Measurements from ENCODE around the gene ATP6V0C.

Gene ATP6V0C

GRCh38 chr16:2520784-2521531 is 7.2 kb downstream of the ATP6V0C start:
- TF ChIP-seq, protein P1, sequence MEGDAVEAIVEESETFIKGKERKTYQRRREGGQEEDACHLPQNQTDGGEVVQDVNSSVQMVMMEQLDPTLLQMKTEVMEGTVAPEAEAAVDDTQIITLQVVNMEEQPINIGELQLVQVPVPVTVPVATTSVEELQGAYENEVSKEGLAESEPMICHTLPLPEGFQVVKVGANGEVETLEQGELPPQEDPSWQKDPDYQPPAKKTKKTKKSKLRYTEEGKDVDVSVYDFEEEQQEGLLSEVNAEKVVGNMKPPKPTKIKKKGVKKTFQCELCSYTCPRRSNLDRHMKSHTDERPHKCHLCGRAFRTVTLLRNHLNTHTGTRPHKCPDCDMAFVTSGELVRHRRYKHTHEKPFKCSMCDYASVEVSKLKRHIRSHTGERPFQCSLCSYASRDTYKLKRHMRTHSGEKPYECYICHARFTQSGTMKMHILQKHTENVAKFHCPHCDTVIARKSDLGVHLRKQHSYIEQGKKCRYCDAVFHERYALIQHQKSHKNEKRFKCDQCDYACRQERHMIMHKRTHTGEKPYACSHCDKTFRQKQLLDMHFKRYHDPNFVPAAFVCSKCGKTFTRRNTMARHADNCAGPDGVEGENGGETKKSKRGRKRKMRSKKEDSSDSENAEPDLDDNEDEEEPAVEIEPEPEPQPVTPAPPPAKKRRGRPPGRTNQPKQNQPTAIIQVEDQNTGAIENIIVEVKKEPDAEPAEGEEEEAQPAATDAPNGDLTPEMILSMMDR (IDR thresholded peaks at IDR 0.05; ENCODE audit: low read depth, low read length, missing control alignments): no peak
- DNase-seq (ENCODE audit: low read depth): no peak
- peak overlapping the region; percentile 72 for H3K4me3 ChIP-seq (ENCODE audit: low read depth, low read length)

GRCh38 chr16:2523801-2524231 is 10.1 kb downstream of the ATP6V0C start:
- H3K4me3 ChIP-seq (ENCODE audit: low read depth, low read length): no peak overlapping the region
- TF ChIP-seq, protein P1 (IDR thresholded peaks at IDR 0.05; ENCODE audit: low read depth, low read length, missing control alignments): no peak
- no peak for DNase-seq (ENCODE audit: low read depth)

- DNase-seq (ENCODE audit: low read depth): no peak
- H3K4me3 ChIP-seq (ENCODE audit: low read depth, low read length): no peak overlapping the region
- TF ChIP-seq, protein P1 (IDR thresholded peaks at IDR 0.05; ENCODE audit: low read depth, low read length, missing control alignments): no peak
These were observed 10.7 kb downstream of the ATP6V0C start for GRCh38 chr16:2524339-2524938.

GRCh38 chr16:2526135-2526534 is 12.4 kb downstream of the ATP6V0C start:
- DNase-seq (ENCODE audit: low read depth): no peak
- TF ChIP-seq, protein P1 (IDR thresholded peaks at IDR 0.05; ENCODE audit: low read depth, low read length, missing control alignments): no peak
- no peak overlapping the region for H3K4me3 ChIP-seq (ENCODE audit: low read depth, low read length)

DNA sequence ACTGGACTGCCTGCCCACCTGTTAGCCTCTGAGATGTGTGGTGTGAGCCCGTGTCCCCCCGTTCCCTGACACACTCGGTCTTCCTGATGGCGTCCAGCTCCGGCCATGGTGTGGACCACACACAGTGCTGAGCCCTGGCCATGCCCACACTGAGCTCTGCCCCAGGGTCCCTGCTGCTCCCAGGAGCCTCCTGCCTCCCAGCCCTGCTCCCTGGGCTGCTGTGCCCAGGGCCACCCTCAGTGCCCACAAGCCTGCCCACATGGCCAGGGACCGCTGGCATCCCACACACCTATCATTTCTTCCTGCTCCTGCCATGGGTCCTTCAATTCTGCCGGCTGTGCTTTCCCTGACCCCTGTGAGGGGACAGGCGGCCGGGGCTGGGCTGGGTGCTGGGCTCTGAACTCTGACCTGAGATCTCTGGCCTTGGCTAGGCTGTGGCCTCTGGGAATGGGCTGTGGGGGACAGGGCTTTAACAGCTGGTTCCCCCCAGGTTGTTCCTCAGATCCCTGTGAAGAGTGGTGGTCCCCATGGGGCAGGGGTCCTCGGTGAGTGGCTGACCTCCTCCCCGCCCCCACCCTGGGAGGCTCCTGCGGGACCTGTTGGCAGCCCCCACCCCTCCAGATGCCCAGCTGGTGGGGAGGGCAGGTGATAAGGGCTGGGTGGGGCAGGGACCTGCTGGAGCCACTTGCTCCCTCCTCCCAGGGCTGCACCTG is 13.5 kb downstream of the ATP6V0C start:
- no peak overlapping the region for H3K4me3 ChIP-seq (ENCODE audit: low read depth, low read length)
- DNase-seq (ENCODE audit: low read depth): no peak
- TF ChIP-seq, protein P1 (IDR thresholded peaks at IDR 0.05; ENCODE audit: low read depth, low read length, missing control alignments): no peak

GRCh38 chr16:2527784-2528100 is 14.0 kb downstream of the ATP6V0C start:
- TF ChIP-seq, protein P1 (IDR thresholded peaks at IDR 0.05; ENCODE audit: low read depth, low read length, missing control alignments): no peak
- H3K4me3 ChIP-seq (ENCODE audit: low read depth, low read length): no peak overlapping the region
- DNase-seq (ENCODE audit: low read depth): no peak
